Measurements from ENCODE around the gene ZNF175.
"Not testable (repeated sequence)": the region's sequence is repeated elsewhere in the genome, so short reads cannot be mapped to it uniquely, and the experiment has no call there.

Gene ZNF175

GRCh38 chr19:51602189-51602854, 31.2 kb downstream of the ZNF175 start:
- DNase-seq = no peak
- H3K27ac Mint-ChIP-seq = peak overlapping the region in 1 of 2 donors; percentile 73
- H3K27me3 Mint-ChIP-seq = peaks cover 0 to 69% of the 10 kb centered on the region in 2 donors
- H3K4me3 Mint-ChIP-seq = peak overlapping the region in 1 of 2 donors; percentile 54
- peaks cover 2 to 9% of the 10 kb centered on the region in 2 donors for H3K4me1 Mint-ChIP-seq (ENCODE audit: low read depth in 2 of 2)
- H3K36me3 Mint-ChIP-seq (ENCODE audit: insufficient read depth) = no peaks in the 10 kb centered on the region
- peaks cover 0 to 7% of the 10 kb centered on the region in 2 donors for H3K9me3 Mint-ChIP-seq
- no peak for ATAC-seq (replicated peaks)

- peak; percentile 66 for ATAC-seq (replicated peaks)
- peaks cover 9 to 62% of the 10 kb centered on the region in 2 donors for H3K27me3 Mint-ChIP-seq
- H3K36me3 Mint-ChIP-seq (ENCODE audit: insufficient read depth) = no peaks in the 10 kb centered on the region
- H3K27ac Mint-ChIP-seq = no peak overlapping the region
- no peak for DNase-seq
- H3K9me3 Mint-ChIP-seq = peaks cover 0 to 7% of the 10 kb centered on the region in 2 donors
- H3K4me3 Mint-ChIP-seq = no peak overlapping the region
- H3K4me1 Mint-ChIP-seq (ENCODE audit: low read depth in 2 of 2) = peaks cover 0 to 12% of the 10 kb centered on the region in 2 donors
Measured at GRCh38 chr19:51607077-51607476, 36.0 kb downstream of the ZNF175 start.

- Mint-ChIP-seq H3K27ac (no peak overlapping the region), H3K4me1 (ENCODE audit: low read depth in 2 of 2) (peaks cover 0 to 8% of the 10 kb centered on the region in 2 donors), H3K36me3 (ENCODE audit: insufficient read depth) (no peaks in the 10 kb centered on the region), H3K27me3 (peaks cover 19 to 62% of the 10 kb centered on the region in 2 donors), H3K4me3 (no peak overlapping the region), H3K9me3 (peaks cover 5 to 6% of the 10 kb centered on the region in 2 donors)
- ATAC-seq (replicated peaks) (no peak), DNase-seq (peak; percentile 17 to 23 (median 18))
Measured at GRCh38 chr19:51607920-51608562, 37.0 kb downstream of the ZNF175 start.

DNA sequence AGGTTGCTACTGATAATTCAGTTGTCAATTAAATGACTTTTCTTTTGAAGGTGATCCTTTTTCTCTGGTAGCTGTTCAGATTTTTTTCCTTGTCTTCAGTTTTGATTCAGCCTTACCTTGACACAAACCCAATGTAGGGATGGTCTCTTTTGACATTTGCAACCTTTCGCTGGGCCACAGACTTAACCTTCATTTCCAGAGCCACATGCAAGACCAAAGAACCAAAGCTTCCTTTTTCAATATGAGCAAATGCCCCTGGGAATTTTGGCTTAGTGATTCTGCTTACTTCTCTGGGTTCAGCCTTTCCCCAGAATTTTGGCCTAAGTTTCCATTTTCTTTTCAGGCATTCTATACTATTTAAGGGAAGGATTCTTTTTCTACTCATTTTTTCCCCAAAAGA, 39.5 kb downstream of the ZNF175 start:
- Mint-ChIP-seq H3K27me3 (peaks cover 29 to 72% of the 10 kb centered on the region in 2 donors), H3K4me3 (no peak overlapping the region), H3K36me3 (ENCODE audit: insufficient read depth) (no peaks in the 10 kb centered on the region), H3K4me1 (ENCODE audit: low read depth in 2 of 2) (peaks cover 0 to 8% of the 10 kb centered on the region in 2 donors), H3K9me3 (peaks cover 0 to 6% of the 10 kb centered on the region in 2 donors), H3K27ac (no peak overlapping the region)
- no peak for ATAC-seq (replicated peaks)
- DNase-seq = no peak

- Mint-ChIP-seq H3K4me3 (no peak overlapping the region), H3K27ac (no peak overlapping the region), H3K27me3 (peaks cover 36 to 63% of the 10 kb centered on the region in 2 donors), H3K9me3 (peaks cover 0 to 6% of the 10 kb centered on the region in 2 donors), H3K4me1 (ENCODE audit: low read depth in 2 of 2) (no peaks in the 10 kb centered on the region), H3K36me3 (ENCODE audit: insufficient read depth) (no peaks in the 10 kb centered on the region)
- ATAC-seq (replicated peaks) = no peak
- DNase-seq = no peak
Measured at GRCh38 chr19:51614789-51615188, 43.7 kb downstream of the ZNF175 start.

- no peak for ATAC-seq (replicated peaks)
- Mint-ChIP-seq H3K27me3 (peaks cover 35 to 57% of the 10 kb centered on the region in 2 donors), H3K9me3 (peaks cover 0 to 6% of the 10 kb centered on the region in 2 donors), H3K4me1 (ENCODE audit: low read depth in 2 of 2) (no peaks in the 10 kb centered on the region), H3K4me3 (no peak overlapping the region), H3K27ac (no peak overlapping the region), H3K36me3 (ENCODE audit: insufficient read depth) (no peaks in the 10 kb centered on the region)
- DNase-seq = no peak
Measured at GRCh38 chr19:51615991-51616390, 44.9 kb downstream of the ZNF175 start.

DNA sequence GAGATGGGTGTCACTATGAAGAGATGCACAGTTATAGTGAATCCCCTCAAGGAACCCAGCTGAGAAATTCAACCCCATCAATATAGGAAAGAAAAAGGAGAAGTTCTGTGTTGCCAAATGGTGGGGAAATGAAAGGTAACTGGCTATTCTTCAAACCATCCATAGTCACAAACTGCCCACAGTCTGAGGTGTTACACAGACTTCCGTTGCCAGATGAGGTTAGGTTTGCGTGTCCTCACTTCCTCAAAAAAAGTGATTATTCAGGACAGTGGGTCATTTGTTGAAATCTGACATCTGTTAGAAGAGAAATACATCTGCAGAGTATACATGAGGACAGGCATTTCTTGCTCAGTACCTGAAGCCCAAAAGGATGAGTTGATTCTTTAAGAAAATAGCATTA, 50.1 kb downstream of the ZNF175 start:
- DNase-seq (no peak), ATAC-seq (replicated peaks) (no peak)
- H3K9me3 Mint-ChIP-seq = no peaks in the 10 kb centered on the region
- H3K36me3 Mint-ChIP-seq (ENCODE audit: insufficient read depth) = no peaks in the 10 kb centered on the region
- no peak overlapping the region for H3K27ac Mint-ChIP-seq
- no peak overlapping the region for H3K4me3 Mint-ChIP-seq
- peaks cover 4 to 29% of the 10 kb centered on the region in 2 donors for H3K27me3 Mint-ChIP-seq
- no peaks in the 10 kb centered on the region for H3K4me1 Mint-ChIP-seq (ENCODE audit: low read depth in 2 of 2)

DNA sequence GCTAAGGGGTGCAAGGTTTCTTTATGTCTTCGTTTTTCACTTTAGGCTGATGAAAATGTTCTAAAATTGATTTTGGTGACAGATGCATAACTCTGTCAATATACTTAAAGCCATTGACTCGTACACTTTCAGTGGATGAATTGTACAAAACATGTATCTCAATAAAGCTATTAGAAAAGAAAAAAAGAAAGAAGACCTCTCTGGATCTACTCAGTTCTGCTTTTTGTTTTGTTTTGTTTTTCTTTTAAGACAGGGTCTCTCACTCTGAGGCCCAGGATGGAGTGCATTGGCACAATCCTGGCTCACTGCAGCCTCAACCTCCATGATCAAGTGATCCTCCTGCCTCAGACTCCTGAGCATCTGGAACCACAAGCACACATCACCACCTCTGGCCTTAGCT, 55.6 kb downstream of the ZNF175 start:
- Mint-ChIP-seq H3K27me3 (peaks cover 17 to 61% of the 10 kb centered on the region in 2 donors), H3K4me3 (no peak overlapping the region), H3K4me1 (ENCODE audit: low read depth in 2 of 2) (no peaks in the 10 kb centered on the region), H3K9me3 (no peaks in the 10 kb centered on the region), H3K27ac (no peak overlapping the region), H3K36me3 (ENCODE audit: insufficient read depth) (no peaks in the 10 kb centered on the region)
- DNase-seq = no peak
- no peak for ATAC-seq (replicated peaks)

DNA sequence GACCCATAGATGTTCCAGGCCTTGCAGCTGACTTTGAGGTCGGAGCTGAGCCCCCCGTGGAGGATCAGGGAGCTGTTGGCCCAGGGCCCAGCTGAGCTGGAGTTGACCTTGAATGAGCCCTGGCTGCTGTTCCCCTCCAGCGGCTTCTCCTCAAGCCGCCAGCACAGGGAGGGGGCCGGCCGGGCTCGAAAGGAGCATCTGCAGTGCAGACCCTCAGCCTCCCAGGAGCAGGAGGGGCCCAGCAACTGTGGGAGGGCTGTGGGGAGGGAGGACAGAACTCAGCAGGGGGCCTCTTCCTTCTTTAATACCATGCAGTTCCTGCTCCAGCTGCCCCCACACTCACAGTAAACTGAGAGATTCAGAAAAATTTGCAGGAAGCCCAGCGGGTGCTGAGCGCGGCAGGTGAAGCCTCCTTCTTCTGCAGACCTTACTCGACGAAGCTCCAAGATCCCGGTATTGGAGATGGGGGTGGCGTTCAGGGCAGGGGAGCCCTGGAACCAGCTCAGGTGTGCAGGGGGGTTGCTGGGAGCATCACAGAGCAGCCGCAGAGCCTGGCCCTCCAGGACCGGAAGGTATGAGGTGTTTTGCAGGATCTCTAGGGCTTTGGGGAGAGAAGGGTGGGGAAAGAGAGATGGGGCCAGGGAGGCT, 56.5 kb downstream of the ZNF175 start:
- Mint-ChIP-seq H3K9me3 (no peaks in the 10 kb centered on the region), H3K27ac (peak overlapping the region in 1 of 2 donors; percentile 46), H3K36me3 (ENCODE audit: insufficient read depth) (no peaks in the 10 kb centered on the region), H3K4me3 (no peak overlapping the region), H3K27me3 (peaks cover 17 to 70% of the 10 kb centered on the region in 2 donors), H3K4me1 (ENCODE audit: low read depth in 2 of 2) (no peaks in the 10 kb centered on the region)
- DNase-seq (no peak), ATAC-seq (replicated peaks) (no peak)

GRCh38 chr19:51628153-51628939, 57.3 kb downstream of the ZNF175 start:
- Mint-ChIP-seq H3K27ac (peak overlapping the region in 1 of 2 donors; percentile 46), H3K36me3 (ENCODE audit: insufficient read depth) (no peaks in the 10 kb centered on the region), H3K27me3 (peaks cover 17 to 73% of the 10 kb centered on the region in 2 donors), H3K9me3 (no peaks in the 10 kb centered on the region), H3K4me3 (no peak overlapping the region), H3K4me1 (ENCODE audit: low read depth in 2 of 2) (no peaks in the 10 kb centered on the region)
- DNase-seq = no peak
- no peak for ATAC-seq (replicated peaks)

GRCh38 chr19:51630315-51630714, 59.2 kb downstream of the ZNF175 start, which contains the start of gene SIGLEC5:
SIGLEC5 (minus strand) TSS chr19:51630401; CDS start chr19:51630335, 66 bp downstream.
- not testable (repeated sequence) for H3K36me3 Mint-ChIP-seq (ENCODE audit: insufficient read depth); DNase-seq; H3K4me1 Mint-ChIP-seq (ENCODE audit: low read depth in 2 of 2); H3K9me3 Mint-ChIP-seq; H3K4me3 Mint-ChIP-seq; H3K27ac Mint-ChIP-seq; ATAC-seq (replicated peaks)
- H3K27me3 Mint-ChIP-seq = peaks cover 17 to 58% of the 10 kb centered on the region in 2 donors

DNA sequence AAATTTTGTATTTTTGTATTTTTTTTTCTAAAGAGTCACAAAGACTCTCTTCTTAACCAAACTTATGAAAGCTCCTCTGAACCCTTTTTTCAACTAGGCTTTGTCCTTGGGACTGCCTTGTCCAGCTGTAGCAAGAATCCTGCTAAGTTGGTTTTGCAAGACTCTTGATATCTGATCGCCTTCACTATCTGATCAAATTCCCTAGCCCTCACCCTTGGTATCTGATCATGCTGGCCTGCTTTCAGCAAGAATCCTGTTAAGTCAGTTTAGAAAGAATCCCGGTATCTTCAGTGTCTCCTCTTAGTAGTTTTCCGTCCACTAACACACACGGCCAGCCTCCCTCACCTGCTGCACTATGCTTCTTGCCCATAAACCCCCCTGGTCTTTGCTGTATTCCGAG, 61.0 kb downstream of the ZNF175 start:
- Mint-ChIP-seq H3K9me3 (peaks cover 0 to 5% of the 10 kb centered on the region in 2 donors), H3K27ac (no peak overlapping the region), H3K36me3 (ENCODE audit: insufficient read depth) (no peaks in the 10 kb centered on the region), H3K4me1 (ENCODE audit: low read depth in 2 of 2) (no peaks in the 10 kb centered on the region), H3K27me3 (peaks cover 15 to 53% of the 10 kb centered on the region in 2 donors), H3K4me3 (no peak overlapping the region)
- ATAC-seq (replicated peaks) (no peak), DNase-seq (no peak)

DNA sequence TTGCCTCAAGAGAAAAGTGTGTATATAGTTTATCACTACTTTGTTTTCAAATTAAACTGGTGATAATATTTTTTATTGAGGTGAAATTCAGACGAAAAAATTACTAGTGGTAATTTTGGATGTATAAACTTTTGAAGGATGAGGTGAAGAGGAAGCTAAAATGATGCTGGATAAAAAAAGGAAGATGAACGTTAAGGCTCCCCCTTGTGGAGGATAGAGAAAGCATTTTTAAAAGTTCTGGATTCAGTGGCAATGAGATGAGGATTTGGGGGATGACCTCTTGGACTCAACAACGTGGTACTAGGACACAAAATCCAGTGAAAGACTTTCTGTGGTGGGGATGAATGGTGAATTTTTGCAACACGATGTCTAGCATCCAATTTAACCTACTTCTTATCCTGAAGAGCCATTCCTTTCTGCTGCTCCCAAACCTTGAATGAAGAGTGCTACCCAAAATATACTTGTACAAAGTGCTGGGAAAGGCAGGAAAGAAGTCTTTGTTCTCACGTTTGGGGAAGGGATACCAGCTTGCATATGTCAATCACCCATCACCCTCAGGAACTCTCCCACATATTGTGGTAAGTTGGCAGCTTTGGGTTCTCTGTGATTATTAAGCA, 66.4 kb downstream of the ZNF175 start:
- Mint-ChIP-seq H3K4me1 (ENCODE audit: low read depth in 2 of 2) (no peaks in the 10 kb centered on the region), H3K9me3 (peaks cover 0 to 8% of the 10 kb centered on the region in 2 donors), H3K36me3 (ENCODE audit: insufficient read depth) (no peaks in the 10 kb centered on the region), H3K4me3 (no peak overlapping the region), H3K27ac (no peak overlapping the region), H3K27me3 (peaks cover 10 to 47% of the 10 kb centered on the region in 2 donors)
- no peak for ATAC-seq (replicated peaks)
- DNase-seq = no peak

Data from effector memory CD8-positive, alpha-beta T cell (primary cell).